ENCODE data around the gene IL22RA2. TPM values are rescaled to one million over a fixed set of nuclear protein-coding genes. Genes with fewer than 3 reads are reported as not detected.

Gene IL22RA2
- total and polyA plus RNA-seq, 2 of the 13 experiments (the other 11 are each of a cell fraction or from before 2014, with no cell fraction given) = not detected

DNA sequence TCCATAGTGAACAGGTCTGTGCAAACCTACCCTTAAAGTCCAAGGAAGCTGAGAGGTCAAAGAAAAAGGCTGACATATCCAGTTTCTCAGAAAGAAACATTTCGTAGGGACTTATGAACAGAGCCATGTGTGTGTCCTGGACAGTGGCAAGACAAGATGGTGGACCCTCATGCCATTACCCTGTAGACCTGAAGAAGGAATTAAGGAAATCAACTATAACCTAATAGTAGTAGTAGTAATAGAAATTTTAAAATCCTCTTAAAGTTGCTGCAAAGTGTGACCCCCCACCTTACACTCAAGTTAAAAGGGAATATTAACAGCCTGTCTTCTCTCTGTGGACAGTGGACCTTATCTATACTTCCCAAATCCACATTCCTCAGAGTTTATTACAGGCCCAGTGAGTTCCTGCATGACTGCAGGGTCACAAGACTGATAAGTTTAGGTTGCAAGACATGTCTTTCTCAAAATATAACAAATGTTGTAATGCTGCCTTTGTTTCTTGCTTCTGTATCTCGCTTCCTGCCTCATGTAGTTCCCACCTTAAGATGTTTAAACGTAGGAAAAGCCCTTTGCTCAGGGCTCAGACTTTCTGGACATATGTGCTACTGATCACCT, 10.6 kb downstream of the IL22RA2 start (continued):
- TF ChIP-seq, protein P1, sequence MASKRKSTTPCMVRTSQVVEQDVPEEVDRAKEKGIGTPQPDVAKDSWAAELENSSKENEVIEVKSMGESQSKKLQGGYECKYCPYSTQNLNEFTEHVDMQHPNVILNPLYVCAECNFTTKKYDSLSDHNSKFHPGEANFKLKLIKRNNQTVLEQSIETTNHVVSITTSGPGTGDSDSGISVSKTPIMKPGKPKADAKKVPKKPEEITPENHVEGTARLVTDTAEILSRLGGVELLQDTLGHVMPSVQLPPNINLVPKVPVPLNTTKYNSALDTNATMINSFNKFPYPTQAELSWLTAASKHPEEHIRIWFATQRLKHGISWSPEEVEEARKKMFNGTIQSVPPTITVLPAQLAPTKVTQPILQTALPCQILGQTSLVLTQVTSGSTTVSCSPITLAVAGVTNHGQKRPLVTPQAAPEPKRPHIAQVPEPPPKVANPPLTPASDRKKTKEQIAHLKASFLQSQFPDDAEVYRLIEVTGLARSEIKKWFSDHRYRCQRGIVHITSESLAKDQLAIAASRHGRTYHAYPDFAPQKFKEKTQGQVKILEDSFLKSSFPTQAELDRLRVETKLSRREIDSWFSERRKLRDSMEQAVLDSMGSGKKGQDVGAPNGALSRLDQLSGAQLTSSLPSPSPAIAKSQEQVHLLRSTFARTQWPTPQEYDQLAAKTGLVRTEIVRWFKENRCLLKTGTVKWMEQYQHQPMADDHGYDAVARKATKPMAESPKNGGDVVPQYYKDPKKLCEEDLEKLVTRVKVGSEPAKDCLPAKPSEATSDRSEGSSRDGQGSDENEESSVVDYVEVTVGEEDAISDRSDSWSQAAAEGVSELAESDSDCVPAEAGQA (IDR thresholded peaks at IDR 0.05; ENCODE audit: low read depth) = no peak
- TF ChIP-seq, protein P1 (CRISPR knock-in tag; IDR thresholded peaks at IDR 0.05; ENCODE audit: borderline replicate concordance) = no peak
- TF ChIP-seq ZNF484 (CRISPR knock-in tag; IDR thresholded peaks at IDR 0.05; ENCODE audit: borderline replicate concordance, low read depth) = no peak
- no peak for TF ChIP-seq ZNF143 (CRISPR knock-in tag; IDR thresholded peaks at IDR 0.05)
- TF ChIP-seq, protein P2, sequence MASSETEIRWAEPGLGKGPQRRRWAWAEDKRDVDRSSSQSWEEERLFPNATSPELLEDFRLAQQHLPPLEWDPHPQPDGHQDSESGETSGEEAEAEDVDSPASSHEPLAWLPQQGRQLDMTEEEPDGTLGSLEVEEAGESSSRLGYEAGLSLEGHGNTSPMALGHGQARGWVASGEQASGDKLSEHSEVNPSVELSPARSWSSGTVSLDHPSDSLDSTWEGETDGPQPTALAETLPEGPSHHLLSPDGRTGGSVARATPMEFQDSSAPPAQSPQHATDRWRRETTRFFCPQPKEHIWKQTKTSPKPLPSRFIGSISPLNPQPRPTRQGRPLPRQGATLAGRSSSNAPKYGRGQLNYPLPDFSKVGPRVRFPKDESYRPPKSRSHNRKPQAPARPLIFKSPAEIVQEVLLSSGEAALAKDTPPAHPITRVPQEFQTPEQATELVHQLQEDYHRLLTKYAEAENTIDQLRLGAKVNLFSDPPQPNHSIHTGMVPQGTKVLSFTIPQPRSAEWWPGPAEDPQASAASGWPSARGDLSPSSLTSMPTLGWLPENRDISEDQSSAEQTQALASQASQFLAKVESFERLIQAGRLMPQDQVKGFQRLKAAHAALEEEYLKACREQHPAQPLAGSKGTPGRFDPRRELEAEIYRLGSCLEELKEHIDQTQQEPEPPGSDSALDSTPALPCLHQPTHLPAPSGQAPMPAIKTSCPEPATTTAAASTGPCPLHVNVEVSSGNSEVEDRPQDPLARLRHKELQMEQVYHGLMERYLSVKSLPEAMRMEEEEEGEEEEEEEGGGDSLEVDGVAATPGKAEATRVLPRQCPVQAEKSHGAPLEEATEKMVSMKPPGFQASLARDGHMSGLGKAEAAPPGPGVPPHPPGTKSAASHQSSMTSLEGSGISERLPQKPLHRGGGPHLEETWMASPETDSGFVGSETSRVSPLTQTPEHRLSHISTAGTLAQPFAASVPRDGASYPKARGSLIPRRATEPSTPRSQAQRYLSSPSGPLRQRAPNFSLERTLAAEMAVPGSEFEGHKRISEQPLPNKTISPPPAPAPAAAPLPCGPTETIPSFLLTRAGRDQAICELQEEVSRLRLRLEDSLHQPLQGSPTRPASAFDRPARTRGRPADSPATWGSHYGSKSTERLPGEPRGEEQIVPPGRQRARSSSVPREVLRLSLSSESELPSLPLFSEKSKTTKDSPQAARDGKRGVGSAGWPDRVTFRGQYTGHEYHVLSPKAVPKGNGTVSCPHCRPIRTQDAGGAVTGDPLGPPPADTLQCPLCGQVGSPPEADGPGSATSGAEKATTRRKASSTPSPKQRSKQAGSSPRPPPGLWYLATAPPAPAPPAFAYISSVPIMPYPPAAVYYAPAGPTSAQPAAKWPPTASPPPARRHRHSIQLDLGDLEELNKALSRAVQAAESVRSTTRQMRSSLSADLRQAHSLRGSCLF (CRISPR knock-in tag; IDR thresholded peaks at IDR 0.05; ENCODE audit: borderline replicate concordance) = no peak
- no peak for TF ChIP-seq CEBPB (IDR thresholded peaks at IDR 0.05; ENCODE audit: borderline replicate concordance, low read depth, low read length)

Data from HepG2 (cell line).